GM18499 (cell line): Measurements from ENCODE around the gene ADPRHL1.
"Not testable (repeated sequence)": the region's sequence is repeated elsewhere in the genome, so short reads cannot be mapped to it uniquely, and the experiment has no call there.

ENCODE experiments used
- ATAC-seq: cut with Tn5 transposase; IDR thresholded peaks from one replicate; pipeline ENCODE4 v1.9.1; 2021; ENCODE audit warnings: moderate number of reproducible peaks; ENCODE audit not compliant: insufficient read depth, unreplicated experiment

ADPRHL1 gene

GRCh38 chr13:113458253-113459065 is 5.2 kb upstream of the ADPRHL1 start:
- no peak for ATAC-seq

DNA sequence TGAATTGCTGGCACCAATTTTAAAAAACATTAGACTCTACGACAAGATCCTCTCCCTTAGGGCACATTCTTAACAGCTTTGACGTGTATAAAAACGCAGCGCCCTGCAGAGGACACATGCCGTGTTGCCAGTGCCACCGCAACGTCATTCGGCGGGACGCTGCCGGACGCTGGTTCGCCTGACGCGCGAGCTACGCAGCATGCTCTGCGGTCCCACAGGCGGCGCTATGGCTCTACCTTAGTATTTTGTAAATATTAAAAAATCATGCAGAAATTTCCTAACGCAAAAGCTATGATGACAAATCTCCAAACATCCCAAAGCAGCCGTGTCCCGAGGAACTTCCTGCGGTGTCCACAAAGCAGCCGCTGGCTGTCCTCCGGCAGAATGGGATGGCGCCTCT is 4.2 kb upstream of the ADPRHL1 start:
- ATAC-seq = no peak

- ATAC-seq = no peak
These were observed 2.9 kb upstream of the ADPRHL1 start for GRCh38 chr13:113456116-113456702.

- ATAC-seq = no peak
These were observed 2.1 kb upstream of the ADPRHL1 start for GRCh38 chr13:113455384-113455783.

GRCh38 chr13:113454936-113455335 is 1.6 kb upstream of the ADPRHL1 start:
- no peak for ATAC-seq

- no peak for ATAC-seq
These were observed 822 bp downstream of the ADPRHL1 start for GRCh38 chr13:113452466-113452865.

- no peak for ATAC-seq
These were observed 1.3 kb downstream of the ADPRHL1 start for GRCh38 chr13:113451951-113452421.

- not testable (repeated sequence) for ATAC-seq
These were observed 2.2 kb downstream of the ADPRHL1 start for GRCh38 chr13:113450861-113451620.

DNA sequence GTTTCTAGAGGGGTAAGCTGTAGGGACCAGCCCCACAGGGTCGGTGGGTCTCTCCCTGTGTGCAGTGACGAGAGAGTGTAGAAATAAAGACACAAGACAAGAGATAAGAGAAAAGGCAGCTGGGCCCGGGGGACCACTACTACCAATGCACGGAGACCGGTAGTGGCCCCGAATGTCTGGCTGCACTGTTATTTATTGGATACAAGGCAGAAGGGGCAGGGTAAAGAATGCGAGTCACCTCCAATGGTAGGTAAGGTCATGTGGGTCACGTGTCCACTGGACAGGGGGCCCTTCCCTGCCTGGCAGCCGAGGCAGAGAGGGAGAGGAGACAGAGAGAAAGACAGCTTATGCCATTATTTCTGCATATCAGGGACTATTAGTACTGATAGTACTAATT is 2.9 kb downstream of the ADPRHL1 start:
- ATAC-seq = not testable (repeated sequence)

- no peak for ATAC-seq
These were observed 3.5 kb downstream of the ADPRHL1 start for GRCh38 chr13:113449693-113450347.

DNA sequence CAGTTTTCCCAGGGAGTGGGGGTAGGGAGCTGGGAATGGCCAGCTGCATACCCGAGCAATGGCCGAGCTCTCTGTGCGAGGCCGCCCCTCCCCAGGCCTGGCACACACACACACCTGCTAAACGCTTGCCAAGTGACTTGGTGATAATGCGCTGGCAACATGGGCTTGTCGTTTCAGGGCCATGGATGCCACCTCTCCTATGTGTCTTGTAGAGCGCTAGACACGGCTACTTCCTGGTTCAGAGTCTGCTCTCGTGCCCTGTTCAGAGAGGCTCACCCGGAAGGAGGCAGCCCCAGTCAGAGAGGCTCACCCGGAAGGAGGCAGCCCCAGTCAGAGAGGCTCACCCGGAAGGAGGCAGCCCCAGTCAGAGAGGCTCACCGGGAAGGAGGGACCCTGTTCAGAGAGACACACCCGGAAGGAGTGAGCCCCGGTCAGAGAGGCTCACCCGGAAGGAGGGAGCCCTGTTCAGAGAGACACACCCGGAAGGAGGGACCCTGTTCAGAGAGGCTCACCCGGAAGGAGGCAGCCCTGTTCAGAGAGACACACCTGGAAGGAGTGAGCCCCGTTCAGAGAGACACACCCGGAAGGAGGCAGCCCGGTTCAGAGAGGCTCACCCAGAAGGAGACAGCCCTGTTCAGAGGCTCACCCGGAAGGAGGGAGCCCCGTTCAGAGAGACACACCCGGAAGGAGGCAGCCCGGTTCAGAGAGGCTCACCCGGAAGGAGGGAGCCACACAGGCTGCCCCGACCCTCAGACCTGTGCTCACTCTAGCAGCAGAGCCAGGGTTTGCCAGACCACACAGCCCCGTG is 4.2 kb downstream of the ADPRHL1 start:
- peak; percentile 74 for ATAC-seq

GRCh38 chr13:113448545-113448884 is 4.8 kb downstream of the ADPRHL1 start:
- ATAC-seq = no peak

GRCh38 chr13:113447596-113447995 is 5.7 kb downstream of the ADPRHL1 start:
- no peak for ATAC-seq

- no peak for ATAC-seq
These were observed 6.8 kb downstream of the ADPRHL1 start for GRCh38 chr13:113446488-113446854.

GRCh38 chr13:113445791-113446487 is 7.3 kb downstream of the ADPRHL1 start:
- ATAC-seq = no peak

- no peak for ATAC-seq
These were observed 9.3 kb downstream of the ADPRHL1 start for GRCh38 chr13:113443991-113444390.

DNA sequence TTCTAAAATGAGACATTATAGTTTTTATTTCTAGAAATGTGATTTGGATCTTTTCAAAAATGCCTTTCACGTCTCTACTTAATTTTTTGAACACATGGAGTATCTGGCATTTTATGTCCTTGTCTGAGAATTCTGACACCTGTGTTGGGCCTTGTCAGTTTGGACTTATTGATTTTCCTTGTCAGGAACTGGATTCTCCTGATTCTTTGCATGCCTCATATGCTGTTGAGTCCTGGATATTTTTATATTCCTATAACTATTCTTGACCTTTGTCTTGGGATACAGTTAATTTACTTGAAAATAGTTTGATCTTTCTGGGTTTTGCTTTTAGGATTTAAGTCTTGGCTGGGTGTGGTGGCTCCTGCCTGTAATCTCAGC is 10.3 kb downstream of the ADPRHL1 start:
- ATAC-seq = no peak

GRCh38 chr13:113442354-113442984 is 10.8 kb downstream of the ADPRHL1 start:
- ATAC-seq = no peak

- no peak for ATAC-seq
These were observed 11.6 kb downstream of the ADPRHL1 start for GRCh38 chr13:113441661-113442060.
